ENCODE data around the gene SLC39A11. TPM values are rescaled to one million over a fixed set of nuclear protein-coding genes. Genes with fewer than 3 reads are reported as not detected.
"Not testable (repeated sequence)": the region's sequence is repeated elsewhere in the genome, so short reads cannot be mapped to it uniquely, and the experiment has no call there.

SLC39A11 gene
- total and polyA plus RNA-seq, 2 donors (not counting 1 experiment from before 2014, with no cell fraction given): 12.7 to 27.4 TPM

DNA sequence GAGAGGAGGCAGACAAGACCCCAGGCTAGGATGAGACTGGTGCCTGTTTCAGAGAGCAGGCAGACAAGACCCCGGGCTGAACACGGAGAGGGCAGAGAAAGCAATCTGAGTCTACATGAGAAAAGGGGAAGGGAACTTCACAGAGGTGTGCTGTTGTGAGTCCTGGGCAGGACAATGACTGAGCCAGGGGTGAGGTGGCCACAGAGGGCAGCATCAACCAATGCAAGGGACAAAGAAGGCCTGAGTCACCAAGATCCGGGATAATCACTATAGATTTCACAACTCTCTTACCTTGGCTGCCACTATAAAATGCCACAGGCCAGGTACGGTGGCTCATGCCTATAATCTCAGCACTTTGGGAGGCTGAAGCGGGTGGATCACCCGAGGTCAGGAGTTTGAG is 89.0 kb downstream of the SLC39A11 start:
- no peak overlapping the region for H2AFZ ChIP-seq (ENCODE audit: low read length)
- H3K4me3 ChIP-seq (replicated peaks in 1 of 4; ENCODE audit: control extremely low read depth in 1 of 4, insufficient read depth in 1 of 4, low read depth in 3 of 4, low read length in 4 of 4): no peak overlapping the region
- TF ChIP-seq, protein P1, sequence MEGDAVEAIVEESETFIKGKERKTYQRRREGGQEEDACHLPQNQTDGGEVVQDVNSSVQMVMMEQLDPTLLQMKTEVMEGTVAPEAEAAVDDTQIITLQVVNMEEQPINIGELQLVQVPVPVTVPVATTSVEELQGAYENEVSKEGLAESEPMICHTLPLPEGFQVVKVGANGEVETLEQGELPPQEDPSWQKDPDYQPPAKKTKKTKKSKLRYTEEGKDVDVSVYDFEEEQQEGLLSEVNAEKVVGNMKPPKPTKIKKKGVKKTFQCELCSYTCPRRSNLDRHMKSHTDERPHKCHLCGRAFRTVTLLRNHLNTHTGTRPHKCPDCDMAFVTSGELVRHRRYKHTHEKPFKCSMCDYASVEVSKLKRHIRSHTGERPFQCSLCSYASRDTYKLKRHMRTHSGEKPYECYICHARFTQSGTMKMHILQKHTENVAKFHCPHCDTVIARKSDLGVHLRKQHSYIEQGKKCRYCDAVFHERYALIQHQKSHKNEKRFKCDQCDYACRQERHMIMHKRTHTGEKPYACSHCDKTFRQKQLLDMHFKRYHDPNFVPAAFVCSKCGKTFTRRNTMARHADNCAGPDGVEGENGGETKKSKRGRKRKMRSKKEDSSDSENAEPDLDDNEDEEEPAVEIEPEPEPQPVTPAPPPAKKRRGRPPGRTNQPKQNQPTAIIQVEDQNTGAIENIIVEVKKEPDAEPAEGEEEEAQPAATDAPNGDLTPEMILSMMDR (conservative IDR thresholded peaks at IDR 0.05 in 1 of 2, IDR thresholded peaks at IDR 0.05 in 1 of 2; ENCODE audit: low read depth in 1 of 2, low read length in 2 of 2): no peak
- TF ChIP-seq EZH2 (IDR thresholded peaks at IDR 0.05; ENCODE audit: low read length, missing control alignments): no peak

DNA sequence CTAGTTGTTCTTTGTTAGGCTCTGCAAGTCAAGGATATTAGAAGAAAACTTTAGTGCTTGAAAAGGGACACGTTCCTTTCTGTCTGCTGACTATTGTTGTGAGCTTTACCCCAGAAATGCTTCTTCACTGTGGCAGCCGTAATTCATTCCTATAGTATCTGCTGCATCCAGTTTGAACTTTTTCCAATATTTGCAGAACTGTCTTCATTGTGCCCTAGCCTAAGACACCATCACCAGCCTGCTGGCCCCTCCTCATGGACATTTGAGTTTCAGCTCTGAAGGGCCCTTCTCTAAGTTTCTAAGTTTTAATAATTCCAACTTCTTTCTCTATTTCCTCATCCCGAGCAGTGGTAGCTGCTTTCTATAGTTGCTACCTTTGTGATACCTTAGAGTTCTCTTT is 91.7 kb downstream of the SLC39A11 start:
- Histone ChIP-seq H3K4me1 (ENCODE audit: control insufficient read depth, extremely low read depth, insufficient read depth, low read length) (no peaks in the 10 kb centered on the region), H3K36me3 (ENCODE audit: control insufficient read depth, insufficient read depth, low read length) (no peaks in the 10 kb centered on the region), H3K27me3 (ENCODE audit: control insufficient read depth, insufficient read depth, low read length) (no peaks in the 10 kb centered on the region), H3K9me3 (ENCODE audit: control insufficient read depth, insufficient read depth, low read depth, low read length) (no peaks in the 10 kb centered on the region), H3K9ac (ENCODE audit: insufficient read depth, low read length) (no peak overlapping the region), H4K20me1 (ENCODE audit: control insufficient read depth, extremely low read depth, insufficient read depth, low read length) (no peaks in the 10 kb centered on the region), H3K27ac (ENCODE audit: insufficient read depth, low read length) (no peak overlapping the region), H3K4me3 (replicated peaks in 1 of 4; ENCODE audit: control extremely low read depth in 1 of 4, insufficient read depth in 1 of 4, low read depth in 3 of 4, low read length in 4 of 4) (no peak overlapping the region), H3K4me2 (ENCODE audit: extremely low read depth, insufficient read depth, low read length) (no peak overlapping the region), H2AFZ (ENCODE audit: low read length) (no peak overlapping the region), H3K79me2 (ENCODE audit: control insufficient read depth, insufficient read depth, low read length) (no peaks in the 10 kb centered on the region)
- no peak for DNase-seq (ENCODE audit: low read depth in 2 of 2)
- TF ChIP-seq, protein P1 (conservative IDR thresholded peaks at IDR 0.05 in 1 of 2, IDR thresholded peaks at IDR 0.05 in 1 of 2; ENCODE audit: low read depth in 1 of 2, low read length in 2 of 2): no peak
- TF ChIP-seq EZH2 (IDR thresholded peaks at IDR 0.05; ENCODE audit: low read length, missing control alignments): no peak

More for the DNA sequence above, 89.0 kb downstream of the SLC39A11 start:
- H3K36me3 ChIP-seq (ENCODE audit: control insufficient read depth, insufficient read depth, low read length): no peaks in the 10 kb centered on the region
- no peaks in the 10 kb centered on the region for H3K27me3 ChIP-seq (ENCODE audit: control insufficient read depth, insufficient read depth, low read length)
- DNase-seq (ENCODE audit: low read depth in 2 of 2): no peak
- no peaks in the 10 kb centered on the region for H4K20me1 ChIP-seq (ENCODE audit: control insufficient read depth, extremely low read depth, insufficient read depth, low read length)
- H3K27ac ChIP-seq (ENCODE audit: insufficient read depth, low read length): no peak overlapping the region
- H3K79me2 ChIP-seq (ENCODE audit: control insufficient read depth, insufficient read depth, low read length): no peaks in the 10 kb centered on the region
- no peaks in the 10 kb centered on the region for H3K9me3 ChIP-seq (ENCODE audit: control insufficient read depth, insufficient read depth, low read depth, low read length)
- H3K4me2 ChIP-seq (ENCODE audit: extremely low read depth, insufficient read depth, low read length): no peak overlapping the region
- H3K4me1 ChIP-seq (ENCODE audit: control insufficient read depth, extremely low read depth, insufficient read depth, low read length): no peaks in the 10 kb centered on the region
- H3K9ac ChIP-seq (ENCODE audit: insufficient read depth, low read length): no peak overlapping the region

DNA sequence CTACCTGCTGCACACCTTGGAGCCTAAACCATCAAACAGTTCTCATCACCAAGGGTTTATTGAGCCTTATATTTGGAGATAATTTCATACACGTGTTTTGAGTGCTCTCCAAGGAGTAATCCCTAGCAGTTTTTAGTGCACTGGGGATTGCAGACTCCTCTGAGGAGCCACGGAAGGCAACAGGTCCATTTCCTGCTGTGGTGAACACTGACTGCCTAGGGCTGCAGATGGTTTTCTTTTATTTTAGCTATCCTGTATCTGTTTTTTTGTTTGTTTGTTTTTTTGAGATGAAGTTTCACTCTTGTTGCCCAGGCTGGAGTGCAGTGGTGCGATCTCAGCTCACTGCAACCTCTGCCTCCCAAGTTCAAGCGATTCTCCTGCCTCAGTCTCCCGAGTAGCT is 93.0 kb downstream of the SLC39A11 start:
- H3K27ac ChIP-seq (ENCODE audit: insufficient read depth, low read length); H3K4me1 ChIP-seq (ENCODE audit: control insufficient read depth, extremely low read depth, insufficient read depth, low read length); H3K79me2 ChIP-seq (ENCODE audit: control insufficient read depth, insufficient read depth, low read length): not testable (repeated sequence)

More for the DNA sequence above, 93.0 kb downstream of the SLC39A11 start:
- H3K9me3 ChIP-seq (ENCODE audit: control insufficient read depth, insufficient read depth, low read depth, low read length); H4K20me1 ChIP-seq (ENCODE audit: control insufficient read depth, extremely low read depth, insufficient read depth, low read length); H3K9ac ChIP-seq (ENCODE audit: insufficient read depth, low read length); H3K4me2 ChIP-seq (ENCODE audit: extremely low read depth, insufficient read depth, low read length); H3K27me3 ChIP-seq (ENCODE audit: control insufficient read depth, insufficient read depth, low read length); H2AFZ ChIP-seq (ENCODE audit: low read length); DNase-seq (ENCODE audit: low read depth in 2 of 2); H3K4me3 ChIP-seq (replicated peaks in 1 of 4; ENCODE audit: control extremely low read depth in 1 of 4, insufficient read depth in 1 of 4, low read depth in 3 of 4, low read length in 4 of 4); H3K36me3 ChIP-seq (ENCODE audit: control insufficient read depth, insufficient read depth, low read length): not testable (repeated sequence)

Measured in fibroblast of lung (primary cell).